ENCODE data around the gene SPAG8. TPM values are rescaled to one million over a fixed set of nuclear protein-coding genes. Genes with fewer than 3 reads are reported as not detected.

SPAG8 gene
- total RNA-seq, 1 donor from 2014 or later, result 2.1 TPM

Other genes starting within 250 kb of the SPAG8 start
- 27.3 TPM for gene TESK1, start 207.0 kb downstream of the SPAG8 start, total RNA-seq
- 0.89 TPM for gene CD72, start 193.8 kb downstream of the SPAG8 start, total RNA-seq
- not detected for gene SIT1, start 161.3 kb downstream of the SPAG8 start, total RNA-seq
- 15,747 TPM for gene RMRP, start 154.2 kb downstream of the SPAG8 start, total RNA-seq
- gene CCDC107, start 154.0 kb downstream of the SPAG8 start, total RNA-seq, result 58.6 TPM
- 0.22 TPM for gene ARHGEF39, start 147.1 kb downstream of the SPAG8 start, total RNA-seq
- 0.30 TPM for gene CA9, start 138.3 kb downstream of the SPAG8 start, total RNA-seq
- 1,163 TPM for gene TPM2, start 122.3 kb downstream of the SPAG8 start, total RNA-seq
- gene TLN1, start 80.1 kb downstream of the SPAG8 start, total RNA-seq, result 255 TPM
- 23.5 TPM for gene CREB3, start 79.6 kb downstream of the SPAG8 start, total RNA-seq
- 80.2 TPM for gene GBA2, start 63.0 kb downstream of the SPAG8 start, total RNA-seq
- 29.0 TPM for gene RGP1, start 63.0 kb downstream of the SPAG8 start, total RNA-seq
- not detected for gene MSMP, start 58.0 kb downstream of the SPAG8 start, total RNA-seq
- 25.2 TPM for gene NPR2, start 20.7 kb downstream of the SPAG8 start, total RNA-seq
- 72.7 TPM for gene HINT2, start 2.8 kb upstream of the SPAG8 start, total RNA-seq
- gene FAM221B, start 16.5 kb upstream of the SPAG8 start, total RNA-seq, result not detected
- gene TMEM8B, start 17.0 kb upstream of the SPAG8 start, total RNA-seq, result 13.8 TPM
- not detected for gene OR13J1, start 58.1 kb upstream of the SPAG8 start, total RNA-seq
- gene HRCT1, start 93.9 kb upstream of the SPAG8 start, total RNA-seq, result 8.1 TPM
- 9.6 TPM for gene SPAAR, start 97.2 kb upstream of the SPAG8 start, total RNA-seq
- gene OR2S2, start 145.9 kb upstream of the SPAG8 start, total RNA-seq, result not detected
- gene RECK, start 224.7 kb upstream of the SPAG8 start, total RNA-seq, result 5.5 TPM

Data from Right ventricle myocardium inferior (tissue), 1 donor.